DMS153 (cell line): ENCODE data around the gene CTPS1.

Experiments used
- DNase-seq: peaks from one replicate; lab custom pipeline; 2025; lab: John Stamatoyannopoulos, UW

The CTPS1 gene

GRCh38 chr1:40998668-40999067, 19.2 kb downstream of the CTPS1 start:
- DNase-seq = no peak

DNA sequence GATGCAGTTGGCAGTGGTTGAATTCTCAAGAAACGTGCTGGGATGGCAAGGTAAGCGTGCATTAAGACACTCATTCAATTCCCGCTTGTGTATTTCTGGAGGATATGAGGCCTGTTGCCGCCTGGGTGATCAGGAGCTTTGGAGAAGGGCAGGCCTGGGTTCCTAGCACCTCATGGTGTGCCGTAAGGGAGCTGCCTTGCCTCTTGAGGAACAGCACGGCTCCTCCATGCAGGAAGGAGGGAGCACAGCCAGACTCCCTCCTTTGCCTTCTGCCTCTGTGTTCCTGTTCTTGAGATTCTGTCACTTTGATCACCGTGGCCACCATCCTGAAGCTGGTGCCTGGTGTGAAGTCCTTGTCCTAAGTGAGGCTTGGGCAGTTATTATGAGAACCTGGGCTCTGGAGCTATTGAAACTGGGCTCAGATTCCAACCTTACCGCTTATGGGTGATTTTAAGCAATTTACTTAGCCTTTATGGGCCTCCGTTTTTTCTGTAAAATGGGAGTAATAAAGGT, 23.7 kb downstream of the CTPS1 start:
- no peak for DNase-seq

DNA sequence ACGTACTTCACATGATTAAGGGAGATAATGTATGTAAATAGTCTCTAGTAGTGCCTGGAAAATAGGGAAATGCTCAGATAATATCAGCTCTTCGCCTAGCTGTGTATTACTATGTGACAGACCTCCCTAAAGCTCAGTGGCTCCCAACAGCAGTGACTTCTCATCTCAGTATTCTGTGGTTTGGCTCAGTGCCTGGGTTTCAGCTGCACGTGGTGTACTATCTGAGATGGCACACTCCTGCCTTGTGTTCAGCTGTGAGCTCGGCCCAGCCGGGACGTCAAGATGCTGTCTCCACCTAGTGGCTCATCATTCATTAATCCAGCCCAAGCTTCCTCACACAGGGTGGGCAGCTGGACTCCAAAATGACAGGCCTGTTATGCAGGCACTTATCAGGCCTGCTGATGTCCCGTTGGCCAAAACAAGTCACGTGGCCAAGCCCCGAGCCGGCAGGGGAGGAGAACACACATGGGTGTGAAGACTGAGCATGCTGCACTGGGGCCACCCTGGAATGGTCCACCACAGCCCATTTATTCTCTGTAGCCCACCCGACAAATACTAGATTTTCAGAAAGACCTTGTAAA, 24.2 kb downstream of the CTPS1 start:
- DNase-seq = peak; percentile 89

- DNase-seq = no peak
Measured at GRCh38 chr1:41005876-41006275, 26.4 kb downstream of the CTPS1 start.

- DNase-seq = no peak
Measured at GRCh38 chr1:41006942-41007865, 27.7 kb downstream of the CTPS1 start.

DNA sequence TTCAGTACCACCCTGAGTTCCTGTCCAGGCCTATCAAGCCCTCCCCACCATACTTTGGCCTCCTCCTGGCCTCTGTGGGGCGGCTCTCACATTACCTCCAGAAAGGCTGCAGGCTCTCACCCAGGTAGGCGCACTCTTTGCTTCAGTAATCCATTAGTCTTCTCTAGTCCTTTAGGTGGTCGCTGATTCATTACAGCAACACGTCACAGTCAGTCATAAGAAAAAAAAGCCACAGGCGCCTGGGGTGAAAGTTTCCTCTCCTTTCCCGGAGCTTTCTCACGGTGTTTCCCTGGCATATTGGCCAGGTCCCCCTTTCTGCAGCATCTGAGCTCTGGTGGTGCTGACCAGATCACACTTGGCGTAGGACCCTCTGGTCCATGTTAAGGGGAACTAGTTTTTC, 30.0 kb downstream of the CTPS1 start:
- DNase-seq = no peak

- DNase-seq = no peak
Measured at GRCh38 chr1:41010345-41010744, 30.8 kb downstream of the CTPS1 start.

GRCh38 chr1:41013024-41013423, 33.5 kb downstream of the CTPS1 start:
- no peak for DNase-seq

DNA sequence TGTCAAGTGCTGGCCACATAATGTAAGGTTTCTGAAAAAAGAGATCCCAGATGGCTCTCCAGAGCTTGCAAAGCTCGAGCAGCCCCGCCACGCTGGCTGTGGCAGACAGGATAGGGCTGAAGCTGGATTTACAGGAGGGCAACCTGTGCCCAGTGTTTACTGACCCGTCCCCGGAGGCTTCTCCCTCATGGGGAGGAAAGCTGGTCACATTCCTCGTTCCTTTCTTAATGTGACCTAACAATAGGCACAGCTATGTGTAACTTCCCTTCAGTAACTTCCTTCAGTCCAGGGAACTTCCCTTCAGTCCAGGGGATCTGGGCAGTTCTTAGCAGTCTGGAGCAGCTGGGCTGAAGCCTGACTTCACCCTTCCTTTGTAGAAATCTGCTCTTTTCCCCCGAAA, 34.3 kb downstream of the CTPS1 start:
- DNase-seq = no peak

DNA sequence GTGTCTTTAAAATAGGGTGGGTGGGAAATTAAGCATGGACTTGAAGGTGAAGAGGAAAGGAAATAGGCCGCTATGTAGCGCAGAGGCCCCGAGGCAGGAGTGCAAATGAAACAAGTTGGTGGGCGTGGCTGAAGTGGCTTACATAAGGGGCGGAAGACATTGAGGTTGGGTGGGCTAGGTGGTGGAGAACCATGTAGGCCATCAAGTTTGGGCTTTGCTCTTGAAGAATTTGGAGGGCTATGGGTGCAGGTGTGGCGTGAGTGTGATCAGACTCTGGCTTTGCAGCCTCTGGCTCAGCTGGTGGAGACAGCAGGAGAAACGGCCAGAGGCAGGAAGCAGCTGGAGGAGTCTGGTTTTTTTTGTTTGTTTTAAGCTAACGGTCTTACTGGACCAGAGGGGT, 35.4 kb downstream of the CTPS1 start:
- no peak for DNase-seq

GRCh38 chr1:41015281-41015896, 35.9 kb downstream of the CTPS1 start:
- DNase-seq = no peak

DNA sequence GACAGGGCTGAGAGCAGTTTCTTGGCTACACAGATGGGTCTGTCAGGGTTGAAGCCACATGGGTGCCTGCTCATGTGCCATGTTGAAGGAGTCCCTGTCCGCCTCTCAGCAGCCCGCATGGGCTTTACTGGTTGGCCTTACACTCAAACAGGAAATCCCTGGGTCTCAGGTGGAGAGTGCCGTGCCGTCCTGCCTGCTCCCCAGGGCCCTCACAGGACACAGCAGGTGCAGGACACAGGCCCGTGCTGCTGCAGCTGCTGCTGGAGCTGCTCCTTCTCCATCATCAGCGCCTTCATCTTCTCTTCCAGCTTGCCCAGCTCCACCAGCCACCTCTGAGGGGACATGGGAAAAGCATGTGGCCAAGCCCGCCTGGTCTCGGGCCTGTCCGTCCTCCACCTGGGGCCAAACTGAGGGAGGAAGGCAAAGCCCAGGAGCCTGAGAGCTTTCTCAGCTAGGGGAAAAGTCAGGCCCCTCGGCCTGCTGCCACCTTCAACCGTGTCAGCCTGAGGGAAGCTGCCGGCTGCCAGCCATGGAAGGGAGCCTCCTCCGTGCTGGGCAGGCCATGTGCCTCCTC, 36.5 kb downstream of the CTPS1 start:
- DNase-seq = no peak

DNA sequence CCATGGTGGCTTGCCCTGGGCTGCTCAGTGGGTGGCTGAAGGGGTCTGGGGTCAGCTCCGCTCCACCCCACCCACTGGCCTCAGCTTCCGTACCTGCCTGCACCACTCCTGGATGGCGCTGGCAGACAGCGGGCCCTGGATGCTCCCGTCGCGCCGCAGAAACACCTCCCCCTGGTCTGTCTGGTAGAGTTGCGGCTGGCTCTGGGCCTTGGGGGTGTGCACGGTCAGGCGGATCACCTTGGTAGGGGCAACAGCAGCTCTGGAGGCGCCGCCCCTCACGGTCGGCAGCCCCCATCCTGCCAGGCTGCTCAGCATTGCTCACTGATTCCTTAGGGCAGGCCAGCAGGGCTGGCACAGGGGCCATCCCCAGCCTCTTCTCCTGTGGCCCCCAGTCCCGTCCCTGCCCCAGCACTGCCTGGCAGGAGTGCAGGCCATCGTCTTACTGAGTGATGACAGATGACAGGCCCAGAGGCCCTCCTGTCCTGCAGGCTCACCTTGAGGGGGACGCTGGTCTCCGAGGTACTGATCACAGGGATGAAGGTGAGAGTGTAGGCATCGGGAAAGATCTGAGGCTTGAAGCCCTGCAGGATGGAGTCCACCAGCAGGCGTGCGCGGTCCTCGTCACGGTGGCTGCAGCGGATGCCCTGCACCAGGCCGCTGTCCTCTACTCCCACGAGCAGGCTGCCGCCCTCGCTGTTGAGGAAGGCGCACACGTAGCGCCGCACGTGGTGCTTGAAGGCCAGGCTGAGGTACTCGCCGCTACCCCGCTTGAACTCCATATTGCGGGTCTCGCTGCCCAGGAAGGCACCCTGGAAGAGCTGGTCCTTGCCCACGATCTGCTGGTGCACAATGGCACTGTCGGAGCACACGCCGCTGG, 37.9 kb downstream of the CTPS1 start:
- DNase-seq = no peak

DNA sequence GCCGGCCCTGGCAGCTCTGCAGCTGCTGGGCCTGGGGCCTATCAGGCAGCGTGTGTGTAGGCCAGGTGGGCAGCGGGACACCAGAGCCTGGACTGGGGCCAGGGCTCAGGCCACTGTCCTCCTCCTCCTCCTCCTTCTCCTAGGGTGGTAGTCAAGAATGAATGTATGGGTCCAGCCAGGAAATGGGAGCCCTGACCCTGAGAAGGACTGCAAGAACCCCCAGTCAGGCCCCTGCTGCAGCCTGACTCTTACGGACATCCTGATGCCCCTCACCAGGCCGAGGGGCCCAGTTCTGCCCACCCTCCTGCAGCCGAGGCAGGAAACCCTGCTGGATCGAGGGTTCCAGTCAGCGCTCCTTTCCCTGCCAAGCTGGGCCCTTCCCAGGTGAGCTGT, 38.5 kb downstream of the CTPS1 start:
- no peak for DNase-seq

DNA sequence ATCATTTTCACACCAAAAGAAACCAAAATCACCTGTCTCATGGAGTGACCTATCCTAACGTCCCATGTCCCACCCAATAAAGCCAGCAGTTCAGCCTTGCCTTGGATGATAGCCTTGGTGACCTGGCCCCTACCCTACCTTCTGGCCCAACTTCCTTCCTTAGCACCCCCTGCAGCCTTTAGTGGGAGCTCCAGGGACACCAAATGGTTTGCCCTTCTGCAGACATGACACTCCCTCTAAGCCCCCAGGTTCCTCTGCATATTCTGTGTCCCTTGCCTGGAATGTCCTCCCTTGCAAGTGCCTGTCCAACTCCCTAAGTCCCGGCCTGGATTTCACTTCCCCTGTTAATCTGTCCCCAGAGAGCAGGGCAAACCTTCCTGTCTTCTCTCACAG, 39.9 kb downstream of the CTPS1 start:
- DNase-seq = no peak

DNA sequence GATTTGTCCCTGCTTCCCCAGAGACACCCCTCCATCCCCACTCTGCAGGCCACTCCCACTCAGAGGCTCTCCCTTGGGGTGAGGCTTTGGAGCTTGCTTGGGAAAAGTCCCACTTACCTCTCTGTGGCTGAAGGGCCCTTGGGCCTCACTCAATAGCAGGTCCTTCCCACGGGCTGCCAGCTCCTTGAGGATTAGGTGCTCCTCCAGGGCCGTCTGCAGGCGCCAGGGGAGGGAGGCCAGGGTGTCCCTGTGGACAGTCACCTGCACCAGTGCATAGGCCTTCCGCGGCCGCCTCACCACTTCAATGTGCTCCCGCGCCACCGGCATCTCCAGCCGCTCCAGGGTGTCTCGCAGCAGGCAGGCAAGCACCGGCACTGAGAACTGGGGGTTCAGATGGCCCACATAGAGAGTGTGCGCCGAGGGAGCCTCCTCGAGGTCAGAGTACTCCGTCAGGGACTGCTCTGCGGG, 40.6 kb downstream of the CTPS1 start:
- no peak for DNase-seq

DNA sequence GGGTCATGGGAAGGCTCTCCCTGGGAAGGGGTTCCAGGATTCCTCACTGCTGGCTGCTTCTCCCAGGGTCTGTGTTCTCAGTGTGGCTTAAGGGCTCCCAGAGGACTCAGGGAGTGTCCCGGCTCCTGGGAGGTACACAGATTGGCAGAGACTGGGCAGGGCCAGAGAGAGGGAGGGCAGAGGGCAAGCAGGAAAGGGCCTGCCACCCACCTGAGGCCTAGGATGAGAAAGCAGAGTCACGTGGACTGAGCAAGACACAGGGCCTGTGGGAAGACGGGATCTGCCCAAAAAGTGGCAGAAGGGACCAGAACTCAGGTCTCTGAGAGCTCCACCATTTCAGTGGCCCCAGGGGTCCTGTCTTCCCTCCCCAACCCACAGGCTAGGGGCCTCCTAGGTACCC, 41.2 kb downstream of the CTPS1 start:
- no peak for DNase-seq

DNA sequence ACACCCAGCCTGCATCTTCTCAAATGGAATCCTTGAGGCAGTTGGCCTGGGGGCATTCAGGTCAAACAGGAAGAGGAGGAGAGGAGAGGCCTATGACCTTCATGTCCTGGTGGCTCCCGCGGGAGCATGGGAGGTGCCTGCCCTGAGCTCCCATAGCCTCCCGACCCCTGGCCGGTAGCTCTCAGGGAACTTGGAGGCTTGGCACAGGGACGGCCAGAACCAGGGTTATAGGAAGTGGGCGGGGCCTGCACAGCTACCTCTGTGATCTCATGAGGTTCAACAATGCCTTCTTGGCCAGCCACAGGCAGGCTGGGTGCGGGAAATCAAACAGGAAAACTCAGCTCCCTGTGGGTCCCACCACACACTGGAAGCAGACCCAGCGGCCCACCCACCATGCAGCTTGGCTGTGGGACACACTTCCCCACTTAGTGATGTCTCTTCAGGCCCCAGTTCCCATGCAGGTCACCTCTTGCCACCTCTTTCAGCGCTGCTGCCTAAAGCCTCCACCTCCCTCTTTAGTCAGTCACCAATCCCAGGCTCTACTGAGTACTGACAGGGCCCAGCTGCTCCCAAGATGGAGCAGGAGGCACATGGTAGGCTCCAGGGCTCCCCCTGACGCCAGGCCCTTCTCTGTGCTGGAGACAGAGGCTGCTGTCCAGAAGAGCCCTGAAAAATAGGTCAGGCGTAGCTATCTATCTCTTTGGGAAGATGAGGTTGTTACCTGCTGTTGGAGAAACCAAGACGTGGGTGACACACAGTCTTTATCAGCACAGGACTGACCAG, 42.2 kb downstream of the CTPS1 start, which contains the start of gene SLFNL1:
Gene SLFNL1, minus strand, starts transcription at position 200 of the 783 bp plus-strand sequence. CDS start 1,065 bp downstream, outside the sequence.
- DNase-seq = peak; percentile 24

DNA sequence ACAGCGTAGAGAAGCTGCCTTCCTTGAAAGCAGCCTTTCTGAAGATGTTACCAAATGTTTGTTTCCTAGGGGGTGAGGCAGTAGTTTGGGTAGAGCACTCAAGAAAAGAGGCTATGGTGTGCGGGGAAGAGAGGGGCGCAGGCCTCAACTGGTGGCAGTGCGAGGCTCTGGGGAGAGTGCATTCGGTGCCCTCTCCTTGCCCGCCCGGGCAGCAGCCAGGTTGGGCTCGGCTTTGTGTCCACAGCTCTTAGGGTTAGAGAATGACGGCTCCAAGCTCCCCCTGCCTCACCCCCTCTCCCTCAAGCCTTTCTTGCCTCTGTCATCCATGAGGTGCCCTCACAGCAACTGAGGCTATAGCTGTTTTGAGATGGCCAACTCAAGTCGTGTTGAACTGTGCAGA, 42.9 kb downstream of the CTPS1 start:
- no peak for DNase-seq

GRCh38 chr1:41023279-41023990, 43.9 kb downstream of the CTPS1 start:
- DNase-seq = no peak
